Middle frontal gyrus (tissue), 1 donor: Measurements from ENCODE around the gene SIRT4.
"Not testable (repeated sequence)": the region's sequence is repeated elsewhere in the genome, so short reads cannot be mapped to it uniquely, and the experiment has no call there.

Source experiments
- DNase-seq: peaks from one replicate; pipeline ENCODE4 v3.0.0-alpha.2; 2015; ENCODE audit warnings: low spot score; ENCODE audit errors: extremely low spot score

Gene SIRT4

GRCh38 chr12:120301962-120302815 lies at the start of gene SIRT4:
TSS of gene SIRT4 (plus strand) at chr12:120302321. CDS start at chr12:120303562, 1,241 bp downstream.
- DNase-seq = peak; percentile 89

- DNase-seq = not testable (repeated sequence)
These were observed 48.8 kb upstream of the SIRT4 start for GRCh38 chr12:120253313-120253712.

DNA sequence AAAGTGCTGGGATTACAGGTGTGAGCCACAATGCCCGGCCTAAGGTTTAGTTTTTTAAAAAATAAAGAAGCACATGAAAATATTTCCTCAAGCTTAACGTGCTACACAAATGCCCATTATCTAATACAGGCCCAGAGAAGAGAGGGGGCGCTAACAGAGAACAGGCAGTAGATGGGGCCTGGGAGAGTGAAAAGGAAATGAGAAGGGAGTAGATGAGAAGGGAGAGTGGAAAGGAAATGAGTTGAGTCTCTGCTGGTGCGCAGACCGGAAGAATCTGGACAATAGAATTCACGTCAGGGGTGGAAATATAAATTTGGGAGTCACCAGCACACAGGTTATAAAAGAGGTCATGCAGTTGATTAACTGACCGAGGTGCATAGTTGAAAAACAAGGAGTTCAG lies 47.3 kb upstream of the SIRT4 start:
- no peak for DNase-seq

- DNase-seq = no peak
These were observed 44.9 kb upstream of the SIRT4 start for GRCh38 chr12:120257041-120257821.

- DNase-seq = no peak
These were observed 43.7 kb upstream of the SIRT4 start for GRCh38 chr12:120258323-120258896.

- no peak for DNase-seq
These were observed 42.5 kb upstream of the SIRT4 start for GRCh38 chr12:120259418-120260202.

- no peak for DNase-seq
These were observed 41.5 kb upstream of the SIRT4 start for GRCh38 chr12:120260607-120261006.

DNA sequence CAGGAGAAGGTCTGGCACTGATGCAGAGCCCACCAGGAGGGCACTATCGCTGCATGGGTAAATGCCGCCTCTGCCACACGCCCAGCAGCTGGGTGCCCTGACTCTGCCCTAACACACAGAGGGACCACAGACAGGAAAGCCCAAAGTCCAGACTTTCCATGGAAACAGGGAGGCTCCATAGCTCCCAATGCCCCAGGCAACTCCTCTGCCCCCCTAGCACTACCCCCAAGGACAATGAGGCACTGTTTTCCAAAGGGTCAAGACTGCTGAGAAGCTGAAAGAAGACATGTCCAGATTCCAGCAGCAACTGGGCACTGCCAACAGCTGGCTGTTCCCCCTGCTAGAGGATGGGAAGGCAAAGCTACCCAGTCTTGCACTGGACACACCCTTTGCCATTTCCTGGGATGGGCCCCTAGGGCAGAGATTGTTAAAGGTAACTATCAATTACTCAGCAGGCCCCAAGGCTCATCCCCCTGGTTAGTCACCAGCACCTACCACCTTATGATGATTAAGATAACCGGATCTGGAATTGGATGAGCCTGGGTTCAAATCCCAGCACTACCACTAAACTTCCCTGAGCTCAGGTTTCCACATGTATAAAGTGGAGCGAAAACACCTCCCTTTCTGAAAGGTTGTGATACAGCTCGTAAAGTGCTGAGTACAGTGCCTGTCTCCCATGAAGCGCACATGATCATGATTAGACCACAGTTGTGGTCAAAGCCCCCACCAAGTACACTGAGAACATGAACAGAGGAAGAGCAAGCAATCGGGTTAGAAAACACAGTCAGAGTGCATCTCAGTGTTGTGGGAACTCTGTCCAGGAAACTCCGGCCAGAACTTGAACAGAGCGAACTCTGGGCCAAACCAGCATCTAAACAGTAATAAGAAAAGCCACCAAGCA lies 39.9 kb upstream of the SIRT4 start:
- DNase-seq = no peak

GRCh38 chr12:120262852-120263747 lies 39.0 kb upstream of the SIRT4 start:
- no peak for DNase-seq

- DNase-seq = no peak
These were observed 38.4 kb upstream of the SIRT4 start for GRCh38 chr12:120263748-120264085.

- no peak for DNase-seq
These were observed 37.8 kb upstream of the SIRT4 start for GRCh38 chr12:120264086-120264903.

DNA sequence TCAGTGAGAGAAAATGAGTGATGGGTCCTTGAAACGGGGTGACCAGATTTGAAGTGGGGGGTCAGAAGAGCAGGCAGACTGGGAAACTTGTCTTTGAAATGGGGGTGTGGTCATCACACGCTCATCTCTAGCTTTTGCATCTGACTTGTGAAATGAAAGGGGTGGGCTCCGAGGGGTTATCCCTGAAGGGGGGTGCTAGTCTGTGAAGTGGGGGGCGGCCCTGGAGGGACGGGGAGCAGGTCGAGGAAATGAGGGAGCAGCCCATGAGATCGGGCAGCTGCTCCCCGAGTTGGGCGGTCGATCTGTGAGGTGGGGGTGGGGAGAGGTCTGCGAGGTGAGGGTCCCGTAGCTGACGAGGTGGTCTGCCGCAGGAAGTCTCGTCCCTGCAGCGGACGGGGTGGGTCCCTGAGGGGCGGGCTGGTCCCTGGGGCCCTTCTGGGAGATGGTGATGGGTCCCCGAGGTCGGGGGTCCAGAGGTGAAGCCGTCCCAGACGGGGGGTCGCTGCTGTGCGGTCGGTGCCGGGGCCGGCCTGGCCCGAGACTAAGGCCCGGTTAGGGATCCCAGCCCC lies 37.1 kb upstream of the SIRT4 start:
- no peak for DNase-seq

- DNase-seq = peak; percentile 21
These were observed 36.5 kb upstream of the SIRT4 start, which contains the start of gene PXN for GRCh38 chr12:120265473-120266179. TSS of gene PXN (minus strand) at chr12:120265730. CDS start at chr12:120265629, 101 bp downstream.

- DNase-seq = no peak
These were observed 35.8 kb upstream of the SIRT4 start for GRCh38 chr12:120266180-120266870.

DNA sequence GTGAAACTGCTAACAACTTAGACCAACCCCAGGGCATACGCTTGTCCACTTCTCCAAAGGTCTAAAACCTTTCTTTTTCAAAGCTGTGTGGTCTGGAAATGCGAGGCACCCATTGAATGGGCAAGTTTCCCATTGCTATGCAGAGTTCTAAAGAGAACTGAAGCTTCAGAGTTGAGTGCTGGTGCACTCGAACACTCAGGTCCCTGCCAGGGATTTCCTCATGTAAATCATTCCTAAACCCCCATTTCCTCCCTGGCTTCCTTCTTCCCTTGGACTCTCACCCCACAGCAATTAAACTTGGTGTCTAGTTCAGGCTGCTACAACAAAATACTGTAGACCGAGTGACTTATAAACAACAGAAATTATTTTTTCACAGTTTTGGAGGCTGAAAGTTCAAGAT lies 34.4 kb upstream of the SIRT4 start:
- no peak for DNase-seq

DNA sequence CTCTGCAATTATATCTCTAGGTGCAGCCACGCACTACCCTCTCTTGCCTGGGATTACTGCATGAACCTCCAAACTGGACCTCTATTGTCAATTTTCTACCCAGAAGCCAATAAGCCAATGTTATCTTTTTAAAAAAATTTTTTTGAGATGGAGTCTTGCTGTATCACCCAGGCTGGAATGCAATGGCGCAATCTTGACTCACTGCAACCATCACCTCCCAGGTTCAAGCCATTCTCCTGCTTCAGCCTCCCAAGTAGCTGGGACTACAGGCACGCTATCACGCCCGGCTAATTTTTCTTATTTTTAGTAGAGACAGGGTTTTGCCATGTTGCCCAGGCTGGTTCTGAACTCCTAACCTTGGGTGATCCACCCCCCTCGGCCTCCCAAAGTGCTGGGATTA lies 25.4 kb upstream of the SIRT4 start:
- DNase-seq = no peak
